ENCODE results near the gene TFAP2E. TPM values are rescaled to one million over a fixed set of nuclear protein-coding genes. Genes with fewer than 3 reads are reported as not detected.

The TFAP2E gene
- total RNA-seq, 4 donors from 2014 or later = 0.97 to 3.6 TPM; not detected in 2

- H3K27ac ChIP-seq = no peak overlapping the region
- H3K36me3 ChIP-seq = no peaks in the 10 kb centered on the region
- DNase-seq = peak in 1 of 2 donors; percentile 44
Measured at GRCh38 chr1:35560256-35561225, 12.6 kb upstream of the TFAP2E start.

GRCh38 chr1:35561297-35561971, 11.7 kb upstream of the TFAP2E start:
- intact Hi-C loops (cut with DNase I; ENCODE audit: low total_unique reads) = loop anchor here (5.0 kb wide), 1 partner anchor 109 kb away; no protein-coding TSS in a partner anchor
- no peak for DNase-seq
- Histone ChIP-seq H3K4me1 (peaks cover 0 to 15% of the 10 kb centered on the region in 2 donors), H3K4me3 (no peak overlapping the region), H3K36me3 (no peaks in the 10 kb centered on the region), H3K9me3 (no peaks in the 10 kb centered on the region), H3K27ac (no peak overlapping the region), H3K27me3 (no peaks in the 10 kb centered on the region)
- TF ChIP-seq CTCF (IDR thresholded peaks at IDR 0.05) (no peak), POLR2A (IDR thresholded peaks at IDR 0.05) (no peak)

More at GRCh38 chr1:35560256-35561225, 12.6 kb upstream of the TFAP2E start:
- Histone ChIP-seq H3K4me3 (no peak overlapping the region), H3K9me3 (no peaks in the 10 kb centered on the region), H3K27me3 (no peaks in the 10 kb centered on the region), H3K4me1 (peaks cover 0 to 15% of the 10 kb centered on the region in 2 donors)
- intact Hi-C loops (cut with DNase I; ENCODE audit: low total_unique reads) = loop anchor here (5.0 kb wide), 1 partner anchor 108 kb away; no protein-coding TSS in a partner anchor
- TF ChIP-seq CTCF (IDR thresholded peaks at IDR 0.05) (no peak), POLR2A (IDR thresholded peaks at IDR 0.05) (no peak)

- Histone ChIP-seq H3K27ac (no peak overlapping the region), H3K4me3 (no peak overlapping the region), H3K36me3 (no peaks in the 10 kb centered on the region), H3K4me1 (peaks cover 0 to 15% of the 10 kb centered on the region in 2 donors), H3K27me3 (no peaks in the 10 kb centered on the region), H3K9me3 (no peaks in the 10 kb centered on the region)
- TF ChIP-seq POLR2A (IDR thresholded peaks at IDR 0.05) (no peak), CTCF (IDR thresholded peaks at IDR 0.05) (no peak)
- DNase-seq = no peak
- intact Hi-C loops (cut with DNase I; ENCODE audit: low total_unique reads) = loop anchor here (5.0 kb wide), 1 partner anchor 110 kb away; no protein-coding TSS in a partner anchor
Measured at GRCh38 chr1:35561972-35562680, 11.0 kb upstream of the TFAP2E start.

DNA sequence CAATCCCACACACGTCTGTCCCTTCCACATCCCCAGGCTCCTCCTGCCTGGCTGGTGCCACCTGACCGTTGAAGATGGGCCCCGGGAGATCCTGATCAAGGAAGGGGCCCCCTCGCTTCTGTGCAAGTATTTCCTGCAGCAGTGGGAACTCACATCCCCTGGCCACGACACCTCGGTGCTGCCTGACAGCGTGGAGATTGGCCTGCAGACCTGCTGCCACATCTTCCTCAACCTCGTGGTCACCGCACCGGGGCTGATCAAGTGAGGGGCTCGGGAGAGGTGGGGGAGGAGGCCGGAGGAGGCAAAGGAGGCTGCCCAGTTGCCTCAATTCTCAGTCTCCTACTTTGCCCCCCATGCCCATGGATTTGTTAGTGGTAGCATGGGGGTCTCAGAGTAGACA, 9.9 kb upstream of the TFAP2E start:
- no peak for DNase-seq
- intact Hi-C loops (cut with DNase I; ENCODE audit: low total_unique reads) = loop anchor here (5.0 kb wide), 1 partner anchor 111 kb away; no protein-coding TSS in a partner anchor

More for the DNA sequence above, 9.9 kb upstream of the TFAP2E start:
- no peak overlapping the region for H3K4me3 ChIP-seq
- H3K27ac ChIP-seq = no peak overlapping the region
- H3K9me3 ChIP-seq = no peaks in the 10 kb centered on the region
- H3K36me3 ChIP-seq = no peaks in the 10 kb centered on the region
- no peaks in the 10 kb centered on the region for H3K27me3 ChIP-seq
- peaks cover 0 to 15% of the 10 kb centered on the region in 2 donors for H3K4me1 ChIP-seq
- TF ChIP-seq POLR2A (IDR thresholded peaks at IDR 0.05) (no peak), CTCF (IDR thresholded peaks at IDR 0.05) (no peak)

Data from uterus (tissue), 4 donors.